Measurements from ENCODE around the gene AMDHD2.

The AMDHD2 gene

GRCh38 chr16:2486645-2487516 is 33.3 kb upstream of the AMDHD2 start:
- Histone ChIP-seq H3K4me1 (ENCODE audit: low read length) (no peaks in the 10 kb centered on the region), H3K36me3 (replicated peaks; ENCODE audit: insufficient read depth, low read length) (no peaks in the 10 kb centered on the region), H3K9me3 (replicated peaks; ENCODE audit: insufficient read depth, low read length) (no peaks in the 10 kb centered on the region), H2AFZ (ENCODE audit: low read length) (no peak overlapping the region), H3K9ac (ENCODE audit: low read length) (no peak overlapping the region), H3K79me2 (ENCODE audit: low read length) (0 out of 2 replicates have a peak, but pooled peaks cover 5% of the 10 kb centered on the region), H3K4me2 (ENCODE audit: low read depth, low read length) (no peak overlapping the region), H3K9me2 (replicated peaks; ENCODE audit: insufficient read depth, low read length) (no peaks in the 10 kb centered on the region), H3K4me3 (ENCODE audit: low read length) (no peak overlapping the region), H4K20me1 (ENCODE audit: insufficient read depth, low read length) (no peaks in the 10 kb centered on the region), H3K27ac (ENCODE audit: low read length) (no peak overlapping the region), H3K27me3 (replicated peaks; ENCODE audit: insufficient read depth, low read length) (no peaks in the 10 kb centered on the region), H3F3A (ENCODE audit: insufficient read depth, low read length) (no peaks in the 10 kb centered on the region)
- DNase-seq: no peak
- TF ChIP-seq EZH2 (optimal IDR thresholded peaks at IDR 0.05; ENCODE audit: low read depth, low read length): no peak
- TF ChIP-seq CTCF (IDR thresholded peaks at IDR 0.05; ENCODE audit: low read length): no peak; the same call in 1 of the 2 replicates
- TF ChIP-seq EZH2phosphoT487 (IDR thresholded peaks at IDR 0.05; ENCODE audit: low read length): no peak

GRCh38 chr16:2487517-2487842 is 32.7 kb upstream of the AMDHD2 start:
- TF ChIP-seq EZH2phosphoT487 (IDR thresholded peaks at IDR 0.05; ENCODE audit: low read length) (no peak), CTCF (IDR thresholded peaks at IDR 0.05; ENCODE audit: low read length) (no peak), EZH2 (optimal IDR thresholded peaks at IDR 0.05; ENCODE audit: low read depth, low read length) (no peak)
- Histone ChIP-seq H3K9me3 (replicated peaks; ENCODE audit: insufficient read depth, low read length) (no peaks in the 10 kb centered on the region), H3K27ac (ENCODE audit: low read length) (no peak overlapping the region), H3K27me3 (replicated peaks; ENCODE audit: insufficient read depth, low read length) (no peaks in the 10 kb centered on the region), H3K4me2 (ENCODE audit: low read depth, low read length) (no peak overlapping the region), H3K79me2 (ENCODE audit: low read length) (0 out of 2 replicates have a peak, but pooled peaks cover 4% of the 10 kb centered on the region), H3K9ac (ENCODE audit: low read length) (no peak overlapping the region), H3K4me3 (ENCODE audit: low read length) (no peak overlapping the region), H2AFZ (ENCODE audit: low read length) (no peak overlapping the region), H3K9me2 (replicated peaks; ENCODE audit: insufficient read depth, low read length) (no peaks in the 10 kb centered on the region), H3K36me3 (replicated peaks; ENCODE audit: insufficient read depth, low read length) (no peaks in the 10 kb centered on the region), H3K4me1 (ENCODE audit: low read length) (no peaks in the 10 kb centered on the region), H3F3A (ENCODE audit: insufficient read depth, low read length) (no peaks in the 10 kb centered on the region), H4K20me1 (ENCODE audit: insufficient read depth, low read length) (no peaks in the 10 kb centered on the region)
- no peak for DNase-seq

GRCh38 chr16:2487903-2488531 is 32.2 kb upstream of the AMDHD2 start:
- no peak for DNase-seq
- no peaks in the 10 kb centered on the region for H4K20me1 ChIP-seq (ENCODE audit: insufficient read depth, low read length)
- no peak overlapping the region for H3K27ac ChIP-seq (ENCODE audit: low read length)
- TF ChIP-seq EZH2 (optimal IDR thresholded peaks at IDR 0.05; ENCODE audit: low read depth, low read length) (no peak), EZH2phosphoT487 (IDR thresholded peaks at IDR 0.05; ENCODE audit: low read length) (no peak), CTCF (IDR thresholded peaks at IDR 0.05; ENCODE audit: low read length) (no peak)
- no peaks in the 10 kb centered on the region for H3K9me2 ChIP-seq (replicated peaks; ENCODE audit: insufficient read depth, low read length)
- no peaks in the 10 kb centered on the region for H3K36me3 ChIP-seq (replicated peaks; ENCODE audit: insufficient read depth, low read length)
- no peak overlapping the region for H3K9ac ChIP-seq (ENCODE audit: low read length)
- no peak overlapping the region for H3K4me2 ChIP-seq (ENCODE audit: low read depth, low read length)
- H3K9me3 ChIP-seq (replicated peaks; ENCODE audit: insufficient read depth, low read length): no peaks in the 10 kb centered on the region
- no peak overlapping the region for H2AFZ ChIP-seq (ENCODE audit: low read length)
- H3K27me3 ChIP-seq (replicated peaks; ENCODE audit: insufficient read depth, low read length): no peaks in the 10 kb centered on the region
- H3K4me1 ChIP-seq (ENCODE audit: low read length): no peaks in the 10 kb centered on the region
- no peaks in the 10 kb centered on the region for H3F3A ChIP-seq (ENCODE audit: insufficient read depth, low read length)
- no peak overlapping the region for H3K4me3 ChIP-seq (ENCODE audit: low read length)
- H3K79me2 ChIP-seq (ENCODE audit: low read length): 0 out of 2 replicates have a peak, but pooled peaks cover 4% of the 10 kb centered on the region

Measured in MM.1S (cell line).